H1 (cell line): ENCODE measurements around the gene ACAP1. TPM values are rescaled to one million over a fixed set of nuclear protein-coding genes. Genes with fewer than 3 reads are reported as not detected.

Experiments
- ASH2L ChIP-seq: fragments of 200-600, 300-600 bp; sonication (generic); IDR thresholded peaks from one replicate; pipeline ENCODE4 v1.7.1; 2017; ENCODE audit warnings: low read length
- CHD2 ChIP-seq: IDR thresholded peaks from 2 replicates; pipeline ENCODE4 v1.6.1; 2012; ENCODE audit warnings: low read length, improper control_type of control experiment
- MAX ChIP-seq: IDR thresholded peaks from 2 replicates; pipeline ENCODE4 v1.6.1; 2012; ENCODE audit warnings: inconsistent platforms
- NRF1 ChIP-seq: IDR thresholded peaks from 2 replicates; pipeline ENCODE4 v1.6.1; 2011; ENCODE audit warnings: mild to moderate bottlenecking, low read depth, low read length, improper control_type of control experiment
- PHF8 ChIP-seq: fragments of 200-600 bp; sonication (generic); conservative IDR thresholded peaks from 2 replicates; pipeline ENCODE4 v1.7.1; 2012; ENCODE audit warnings: low read depth, mild to moderate bottlenecking, inconsistent platforms, low read length, moderate library complexity
- POLR2A ChIP-seq, 2 experiments: IDR thresholded peaks; 1 replicate in 1 of 2; 2 replicates in 1 of 2; pipeline ENCODE4 v1.6.1; 2011; ENCODE audit warnings: low read depth in 2 of 2, low read length in 2 of 2, mild to moderate bottlenecking in 2 of 2; ENCODE audit errors: control extremely low read depth in 1 of 2
- SP1 ChIP-seq: IDR thresholded peaks from 2 replicates; pipeline ENCODE4 v1.6.1; 2011; ENCODE audit warnings: low read depth, low read length
- SUZ12 ChIP-seq: fragments of 200-600 bp; sonication (generic); IDR thresholded peaks from 2 replicates; pipeline ENCODE4 v1.6.1; 2012; ENCODE audit warnings: mild to moderate bottlenecking, inconsistent platforms, low read length, moderate library complexity, mixed read lengths
- polyA plus RNA-seq, 7 experiments: library from polyadenylated mRNA; depleted of rRNA in 3 of 7; stranded (reverse) in 5 of 7; unstranded in 2 of 7; fragments of >200 nt in 5 of 7; fragments of 200-250 nt in 2 of 7; gene quantifications; 1 replicate in 5 of 7; 2 replicates in 1 of 7; 4 replicates in 1 of 7; pipeline versions ENCODE4 v1.2.1 to v1.2.3, GENCODE V29; 2011 to 2013; ENCODE audit warnings: missing spikeins in 2 of 7, mixed read lengths in 2 of 7
- total RNA-seq: library from RNA; stranded (reverse); fragmentation: NEBNext Ultra II Directional; extraction: Animal tissue kit (Norgen Biotek cat#: 25700); gene quantifications from 2 replicates; pipeline ENCODE4 v1.2.1, GENCODE V29; 2021

Gene ACAP1
- total and polyA plus RNA-seq, 2 of the 8 experiments (the other 6 are each of a cell fraction or from before 2014, with no cell fraction given) = 11.9 to 45.1 TPM

GRCh38 chr17:7354262-7354843 is 18.0 kb downstream of the ACAP1 start (continued):
- TF ChIP-seq ASH2L (no peak), PHF8 (no peak), SUZ12 (no peak), NRF1 (no peak), POLR2A (IDR thresholded peaks at IDR 0.05; ENCODE audit: control extremely low read depth in 1 of 2, low read depth in 2 of 2, low read length in 2 of 2) (no peak), CHD2 (no peak), MAX (no peak), SP1 (no peak)
